Thymus (tissue), 11 donors: ENCODE measurements around the gene IFT122. TPM values are rescaled to one million over a fixed set of nuclear protein-coding genes. Genes with fewer than 3 reads are reported as not detected.

ENCODE experiments used
- DNase-seq, 9 donors: peaks; one replicate each; pipeline ENCODE4 v3.0.0-alpha.2; 2013; ENCODE audit warnings: low spot score in 9 of 9, low read depth in 6 of 9, missing footprints in 1 of 9
- H3K27ac ChIP-seq, 2 donors: one replicate each; pipeline ENCODE4 v1.5.1; 2013; ENCODE audit warnings: control low read depth in 1 of 2, low read depth in 1 of 2, low read length in 1 of 2, mild to moderate bottlenecking in 1 of 2, moderate library complexity in 1 of 2
- H3K27me3 ChIP-seq, 2 donors: one replicate each; pipeline ENCODE4 v1.5.1; 2013; ENCODE audit warnings: low read length in 1 of 2; ENCODE audit not compliant: control insufficient read depth in 2 of 2, insufficient read depth in 1 of 2
- H3K36me3 ChIP-seq, 2 donors: one replicate each; pipeline ENCODE4 v1.5.1; 2013; ENCODE audit warnings: low read length in 1 of 2, mild to moderate bottlenecking in 1 of 2, moderate library complexity in 1 of 2; ENCODE audit not compliant: control insufficient read depth in 2 of 2, insufficient read depth in 2 of 2
- H3K4me1 ChIP-seq, 2 donors: one replicate each; pipeline ENCODE4 v1.5.1; 2013; ENCODE audit warnings: low read length in 2 of 2; ENCODE audit not compliant: control insufficient read depth in 2 of 2, insufficient read depth in 2 of 2
- H3K4me3 ChIP-seq, 2 donors: one replicate each; pipeline ENCODE4 v1.5.1; 2013; ENCODE audit warnings: low read length in 2 of 2, control low read depth in 1 of 2, mild to moderate bottlenecking in 1 of 2
- H3K9me3 ChIP-seq, 2 donors: one replicate each; pipeline ENCODE4 v1.5.1; 2013; ENCODE audit warnings: low read length in 1 of 2, mild to moderate bottlenecking in 1 of 2; ENCODE audit not compliant: control insufficient read depth in 2 of 2, insufficient read depth in 1 of 2
- WGBS: extraction: QIAGEN DNeasy Blood & Tissue Kit; methylation state at CpG from one replicate; pipeline ENCODE4 v1.1.7; 2013; 5-methylcytosine and 5-hydroxymethylcytosine counted together
- polyA plus RNA-seq: library from polyadenylated mRNA; stranded (reverse); fragments of 200-250 nt; gene quantifications from one replicate; pipeline ENCODE4 v1.2.3, GENCODE V29; 2013
- total RNA-seq: library from RNA; stranded (reverse); fragments of 120-200 nt; gene quantifications from one replicate; pipeline ENCODE4 v1.2.4, GENCODE V29; 2013
- donor health status: healthy.

The IFT122 gene
- total and polyA plus RNA-seq, 2 donors, result 10.0 to 14.5 TPM

- H3K27me3 ChIP-seq, result no peaks in the 10 kb centered on the region
- peaks cover 14 to 22% of the 10 kb centered on the region in 2 donors for H3K36me3 ChIP-seq
- H3K9me3 ChIP-seq, result no peaks in the 10 kb centered on the region
- peak overlapping the region; percentile 11 to 72 for H3K27ac ChIP-seq
- WGBS, result under 1% methylated on average over 25 of the region's 25 CpGs
- peak overlapping the region; percentile 66 to 75 for H3K4me3 ChIP-seq
- H3K4me1 ChIP-seq, result peaks cover 11 to 20% of the 10 kb centered on the region in 2 donors
- peak; percentile 79 to 97 (median 90) for DNase-seq
Observed at GRCh38 chr3:129399145-129399894, 40.7 kb upstream of the IFT122 start.

GRCh38 chr3:129399895-129400357, 40.1 kb upstream of the IFT122 start:
- H3K27ac ChIP-seq, result peak overlapping the region; percentile 3 to 15
- no peak for DNase-seq
- peaks cover 11 to 20% of the 10 kb centered on the region in 2 donors for H3K4me1 ChIP-seq
- peak overlapping the region; percentile 66 to 75 for H3K4me3 ChIP-seq
- no peaks in the 10 kb centered on the region for H3K27me3 ChIP-seq
- no peaks in the 10 kb centered on the region for H3K9me3 ChIP-seq
- 73% methylated on average over 8 of the region's 8 CpGs for WGBS
- H3K36me3 ChIP-seq, result peaks cover 14 to 16% of the 10 kb centered on the region in 2 donors

GRCh38 chr3:129402210-129402609, 37.8 kb upstream of the IFT122 start:
- H3K27me3 ChIP-seq, result no peaks in the 10 kb centered on the region
- WGBS, result 95% methylated on average over 7 of the region's 7 CpGs
- H3K36me3 ChIP-seq, result peaks cover 0 to under 1% of the 10 kb centered on the region in 2 donors
- peaks cover 11 to 20% of the 10 kb centered on the region in 2 donors for H3K4me1 ChIP-seq
- no peak overlapping the region for H3K27ac ChIP-seq
- no peaks in the 10 kb centered on the region for H3K9me3 ChIP-seq
- no peak overlapping the region for H3K4me3 ChIP-seq
- DNase-seq, result no peak

GRCh38 chr3:129402616-129403015, 37.4 kb upstream of the IFT122 start:
- WGBS, result 95% methylated on average over 4 of the region's 4 CpGs

GRCh38 chr3:129403450-129403849, 36.6 kb upstream of the IFT122 start:
- H3K27me3 ChIP-seq, result no peaks in the 10 kb centered on the region
- H3K4me3 ChIP-seq, result no peak overlapping the region
- peaks cover 3 to 8% of the 10 kb centered on the region in 2 donors for H3K4me1 ChIP-seq
- WGBS, result 92% methylated on average over 7 of the region's 7 CpGs
- no peaks in the 10 kb centered on the region for H3K9me3 ChIP-seq
- no peak overlapping the region for H3K27ac ChIP-seq
- no peaks in the 10 kb centered on the region for H3K36me3 ChIP-seq
- DNase-seq, result no peak

More at GRCh38 chr3:129402616-129403015, 37.4 kb upstream of the IFT122 start:
- DNase-seq, result no peak
- H3K27ac ChIP-seq, result no peak overlapping the region
- no peaks in the 10 kb centered on the region for H3K9me3 ChIP-seq
- no peaks in the 10 kb centered on the region for H3K36me3 ChIP-seq
- H3K4me3 ChIP-seq, result no peak overlapping the region
- H3K27me3 ChIP-seq, result no peaks in the 10 kb centered on the region
- H3K4me1 ChIP-seq, result peaks cover 11 to 16% of the 10 kb centered on the region in 2 donors

- no peak for DNase-seq
- Histone ChIP-seq H3K4me1 (peaks cover 0 to 5% of the 10 kb centered on the region in 2 donors), H3K27me3 (no peaks in the 10 kb centered on the region), H3K36me3 (no peaks in the 10 kb centered on the region), H3K27ac (no peak overlapping the region), H3K4me3 (no peak overlapping the region), H3K9me3 (no peaks in the 10 kb centered on the region)
- WGBS, result 96% methylated on average over 8 of the region's 8 CpGs
Observed at GRCh38 chr3:129404130-129404529, 35.9 kb upstream of the IFT122 start.

GRCh38 chr3:129404610-129405009, 35.4 kb upstream of the IFT122 start:
- H3K4me3 ChIP-seq, result no peak overlapping the region
- H3K4me1 ChIP-seq, result peaks cover 0 to 5% of the 10 kb centered on the region in 2 donors
- DNase-seq, result no peak
- H3K27me3 ChIP-seq, result no peaks in the 10 kb centered on the region
- 93% methylated on average over 5 of the region's 5 CpGs for WGBS
- no peak overlapping the region for H3K27ac ChIP-seq
- H3K9me3 ChIP-seq, result no peaks in the 10 kb centered on the region
- H3K36me3 ChIP-seq, result no peaks in the 10 kb centered on the region

- H3K27ac ChIP-seq, result no peak overlapping the region
- no peak for DNase-seq
- no peaks in the 10 kb centered on the region for H3K36me3 ChIP-seq
- H3K4me3 ChIP-seq, result no peak overlapping the region
- no peaks in the 10 kb centered on the region for H3K9me3 ChIP-seq
- H3K27me3 ChIP-seq, result no peaks in the 10 kb centered on the region
- H3K4me1 ChIP-seq, result no peaks in the 10 kb centered on the region
- WGBS, result 96% methylated on average over 2 of the region's 2 CpGs
Observed at GRCh38 chr3:129409541-129409940, 30.5 kb upstream of the IFT122 start.

- H3K4me3 ChIP-seq, result no peak overlapping the region
- H3K27ac ChIP-seq, result no peak overlapping the region
- H3K9me3 ChIP-seq, result no peaks in the 10 kb centered on the region
- 94% methylated on average over 17 of the region's 17 CpGs for WGBS
- H3K4me1 ChIP-seq, result no peaks in the 10 kb centered on the region
- no peaks in the 10 kb centered on the region for H3K36me3 ChIP-seq
- no peaks in the 10 kb centered on the region for H3K27me3 ChIP-seq
- no peak for DNase-seq
Observed at GRCh38 chr3:129410971-129411370, 29.1 kb upstream of the IFT122 start.
